OCI-LY1 (cell line): ENCODE results near the gene MYO16.

ENCODE experiments used
- H2AFZ ChIP-seq: fragments of 200-600 bp; sonication (generic), shearing (Covaris generic); 2 replicates; pipeline ENCODE4 v1.6.0; 2014; ENCODE audit warnings: antibody characterized with exemption, mild to moderate bottlenecking, low read length
- H3F3A ChIP-seq: fragments of 200-600 bp; sonication (generic), shearing (Covaris generic); 2 replicates; pipeline ENCODE4 v1.6.0; 2014; ENCODE audit warnings: mild to moderate bottlenecking, antibody characterized with exemption, low read length, moderate library complexity; ENCODE audit not compliant: insufficient read depth
- H3K27ac ChIP-seq: fragments of 200-600 bp; sonication (generic); 2 replicates; pipeline ENCODE4 v1.5.1; 2014; ENCODE audit warnings: low read length, mixed run types, mild to moderate bottlenecking, low read depth; ENCODE audit not compliant: poor library complexity, severe bottlenecking
- H3K27me3 ChIP-seq: fragments of 200-600 bp; sonication (generic); 2 replicates; pipeline ENCODE4 v1.6.0; 2014; ENCODE audit warnings: antibody characterized with exemption, mild to moderate bottlenecking, low read length, moderate library complexity; ENCODE audit not compliant: insufficient read depth
- H3K36me3 ChIP-seq: fragments of 200-600 bp; sonication (generic); 2 replicates; pipeline ENCODE4 v1.6.1; 2014; ENCODE audit warnings: mild to moderate bottlenecking, antibody characterized with exemption, low read length, moderate library complexity, mixed read lengths; ENCODE audit not compliant: insufficient read depth
- H3K4me1 ChIP-seq: fragments of 200-600 bp; sonication (generic); 2 replicates; pipeline ENCODE4 v1.5.1; 2014; ENCODE audit warnings: mild to moderate bottlenecking, low read length, moderate library complexity; ENCODE audit not compliant: insufficient read depth, severe bottlenecking
- H3K4me2 ChIP-seq: fragments of 200-600 bp; sonication (generic), shearing (Covaris generic); 2 replicates; pipeline ENCODE4 v1.6.1; 2014; ENCODE audit warnings: low read length
- H3K4me3 ChIP-seq: fragments of 200-600 bp; sonication (generic); 2 replicates; pipeline ENCODE4 v1.5.1; 2014; ENCODE audit warnings: low read length, low read depth, mild to moderate bottlenecking, mixed read lengths; ENCODE audit not compliant: poor library complexity, severe bottlenecking
- H3K79me2 ChIP-seq: fragments of 200-600 bp; shearing (Covaris generic); 2 replicates; pipeline ENCODE4 v1.6.1; 2016; ENCODE audit warnings: mixed run types, low read length, mixed read lengths; ENCODE audit not compliant: insufficient read depth
- H3K9ac ChIP-seq: fragments of 200-600 bp; sonication (generic), shearing (Covaris generic); 2 replicates; pipeline ENCODE4 v1.6.1; 2014; ENCODE audit warnings: mild to moderate bottlenecking, low read length, mixed read lengths
- H3K9me2 ChIP-seq: fragments of 200-600 bp; sonication (generic), shearing (Covaris generic); 2 replicates; pipeline ENCODE4 v1.6.1; 2014; ENCODE audit warnings: low read depth, mild to moderate bottlenecking, low read length, mixed read lengths
- H3K9me3 ChIP-seq: fragments of 200-600 bp; shearing (Covaris generic); 2 replicates; pipeline ENCODE4 v1.6.1; 2014; ENCODE audit warnings: low read length, mixed read lengths
- H4K20me1 ChIP-seq: fragments of 200-600 bp; sonication (generic), shearing (Covaris generic); 2 replicates; pipeline ENCODE4 v1.6.0; 2016; ENCODE audit warnings: mild to moderate bottlenecking, low read length; ENCODE audit not compliant: insufficient read depth
- EZH2 ChIP-seq: fragments of 200-600 bp; sonication (generic), shearing (Covaris generic); IDR thresholded peaks from 2 replicates; pipeline ENCODE4 v1.8.0; 2017; ENCODE audit warnings: borderline replicate concordance, mixed run types, mild to moderate bottlenecking, antibody characterized with exemption, low read length, moderate library complexity, mixed read lengths
- TF ChIP-seq, protein P1 (sequence below): fragments of 200-600 bp; sonication (generic), shearing (Covaris generic); IDR thresholded peaks from 2 replicates; pipeline ENCODE4 v1.5.1; 2017; ENCODE audit warnings: mild to moderate bottlenecking, antibody characterized with exemption, low read length, moderate library complexity, mixed read lengths

Gene MYO16

DNA sequence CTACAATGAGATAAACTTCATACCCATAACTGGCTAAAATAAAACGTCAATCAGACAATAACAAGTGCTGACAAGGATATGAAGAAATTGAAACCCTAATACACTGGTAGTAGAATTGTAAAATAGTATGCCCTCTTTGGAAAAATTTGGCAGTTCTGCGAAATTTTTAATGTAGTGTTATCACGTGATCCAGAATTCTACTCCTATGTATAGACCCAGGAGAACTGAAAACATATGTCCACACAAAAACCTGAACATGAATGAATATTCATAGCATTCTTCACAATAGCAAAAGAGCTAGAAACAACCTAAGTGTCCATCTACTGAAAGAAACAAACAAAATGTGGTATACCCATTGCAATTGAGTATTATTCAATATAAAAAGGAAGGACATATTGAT is 14.2 kb upstream of the MYO16 start:
- Histone ChIP-seq H2AFZ (no peak overlapping the region), H3K4me3 (no peak overlapping the region), H3K9me2 (no peaks in the 10 kb centered on the region), H3K9ac (no peak overlapping the region), H3K27ac (no peak overlapping the region), H3K4me2 (no peak overlapping the region), H4K20me1 (no peaks in the 10 kb centered on the region), H3K9me3 (no peaks in the 10 kb centered on the region), H3F3A (no peaks in the 10 kb centered on the region), H3K27me3 (no peaks in the 10 kb centered on the region), H3K36me3 (no peaks in the 10 kb centered on the region), H3K4me1 (no peaks in the 10 kb centered on the region), H3K79me2 (no peaks in the 10 kb centered on the region)
- no peak for TF ChIP-seq EZH2
- TF ChIP-seq, protein P1, sequence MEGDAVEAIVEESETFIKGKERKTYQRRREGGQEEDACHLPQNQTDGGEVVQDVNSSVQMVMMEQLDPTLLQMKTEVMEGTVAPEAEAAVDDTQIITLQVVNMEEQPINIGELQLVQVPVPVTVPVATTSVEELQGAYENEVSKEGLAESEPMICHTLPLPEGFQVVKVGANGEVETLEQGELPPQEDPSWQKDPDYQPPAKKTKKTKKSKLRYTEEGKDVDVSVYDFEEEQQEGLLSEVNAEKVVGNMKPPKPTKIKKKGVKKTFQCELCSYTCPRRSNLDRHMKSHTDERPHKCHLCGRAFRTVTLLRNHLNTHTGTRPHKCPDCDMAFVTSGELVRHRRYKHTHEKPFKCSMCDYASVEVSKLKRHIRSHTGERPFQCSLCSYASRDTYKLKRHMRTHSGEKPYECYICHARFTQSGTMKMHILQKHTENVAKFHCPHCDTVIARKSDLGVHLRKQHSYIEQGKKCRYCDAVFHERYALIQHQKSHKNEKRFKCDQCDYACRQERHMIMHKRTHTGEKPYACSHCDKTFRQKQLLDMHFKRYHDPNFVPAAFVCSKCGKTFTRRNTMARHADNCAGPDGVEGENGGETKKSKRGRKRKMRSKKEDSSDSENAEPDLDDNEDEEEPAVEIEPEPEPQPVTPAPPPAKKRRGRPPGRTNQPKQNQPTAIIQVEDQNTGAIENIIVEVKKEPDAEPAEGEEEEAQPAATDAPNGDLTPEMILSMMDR: no peak

DNA sequence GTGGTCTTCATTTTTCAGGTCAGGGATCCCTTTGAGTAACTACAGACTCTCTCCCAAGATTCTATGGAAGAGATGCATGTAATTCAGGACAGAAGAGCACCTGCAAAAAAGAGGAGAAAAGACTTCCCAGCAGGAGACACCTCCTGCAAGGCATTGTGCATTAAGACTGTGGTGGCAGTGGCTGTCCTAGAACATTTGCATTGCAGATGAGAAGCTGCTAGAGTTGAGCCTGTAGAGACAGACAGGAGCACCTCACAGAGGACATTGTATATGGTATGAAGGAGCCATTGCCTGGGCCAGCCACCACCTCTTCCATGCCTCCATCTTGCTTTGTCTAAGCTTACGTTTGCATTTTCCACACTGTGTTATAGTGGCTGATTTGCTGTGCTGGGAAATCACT is 11.2 kb upstream of the MYO16 start:
- no peaks in the 10 kb centered on the region for H3F3A ChIP-seq
- TF ChIP-seq EZH2: no peak
- TF ChIP-seq, protein P1: no peak
- H2AFZ ChIP-seq: no peak overlapping the region
- no peaks in the 10 kb centered on the region for H3K9me3 ChIP-seq
- H3K4me1 ChIP-seq: no peaks in the 10 kb centered on the region
- no peak overlapping the region for H3K4me3 ChIP-seq
- H3K4me2 ChIP-seq: no peak overlapping the region
- H3K36me3 ChIP-seq: no peaks in the 10 kb centered on the region
- H4K20me1 ChIP-seq: no peaks in the 10 kb centered on the region
- H3K27ac ChIP-seq: no peak overlapping the region
- no peaks in the 10 kb centered on the region for H3K79me2 ChIP-seq
- H3K9me2 ChIP-seq: no peaks in the 10 kb centered on the region
- H3K9ac ChIP-seq: no peak overlapping the region
- no peaks in the 10 kb centered on the region for H3K27me3 ChIP-seq

DNA sequence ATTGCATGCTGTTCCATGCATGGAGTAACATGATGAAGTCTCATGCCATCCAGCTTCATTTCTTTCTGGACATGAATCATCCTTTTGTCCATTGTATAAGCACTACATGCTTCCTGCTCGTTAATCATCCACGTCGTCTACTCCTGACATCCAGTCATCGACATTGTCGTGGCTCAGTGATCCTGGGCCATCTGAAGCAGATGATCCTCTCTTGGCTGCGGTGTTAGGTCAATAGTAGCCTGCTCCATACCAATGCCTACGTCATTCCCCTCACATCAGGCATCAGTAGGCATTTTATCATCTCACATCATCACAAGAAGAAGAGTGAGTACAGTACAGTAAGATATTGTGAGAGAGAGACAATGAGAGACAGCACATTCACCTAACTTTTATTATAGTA is 7.9 kb upstream of the MYO16 start:
- no peaks in the 10 kb centered on the region for H3K9me2 ChIP-seq
- no peaks in the 10 kb centered on the region for H3K36me3 ChIP-seq
- no peak overlapping the region for H2AFZ ChIP-seq
- H3K9me3 ChIP-seq: no peaks in the 10 kb centered on the region
- no peak overlapping the region for H3K27ac ChIP-seq
- H3K4me2 ChIP-seq: no peak overlapping the region
- H4K20me1 ChIP-seq: no peaks in the 10 kb centered on the region
- no peak overlapping the region for H3K9ac ChIP-seq
- no peaks in the 10 kb centered on the region for H3K79me2 ChIP-seq
- H3K4me3 ChIP-seq: no peak overlapping the region
- TF ChIP-seq EZH2: no peak
- TF ChIP-seq, protein P1: no peak
- H3F3A ChIP-seq: no peaks in the 10 kb centered on the region
- no peaks in the 10 kb centered on the region for H3K4me1 ChIP-seq
- no peaks in the 10 kb centered on the region for H3K27me3 ChIP-seq
